GM21619 (cell line): ENCODE data around the gene HMCES.
"Not testable (repeated sequence)": the region's sequence is repeated elsewhere in the genome, so short reads cannot be mapped to it uniquely, and the experiment has no call there.

Experiments used
- ATAC-seq: cut with Tn5 transposase; IDR thresholded peaks from one replicate; pipeline ENCODE4 v1.9.1; 2021; ENCODE audit not compliant: unreplicated experiment

The HMCES gene

GRCh38 chr3:129345281-129345680 is 66.6 kb downstream of the HMCES start:
- no peak for ATAC-seq

GRCh38 chr3:129345971-129346370 is 67.3 kb downstream of the HMCES start:
- no peak for ATAC-seq

GRCh38 chr3:129346695-129347457 is 68.2 kb downstream of the HMCES start:
- no peak for ATAC-seq

GRCh38 chr3:129347458-129347845 is 68.8 kb downstream of the HMCES start:
- ATAC-seq, result no peak

- ATAC-seq, result no peak
Observed at GRCh38 chr3:129348734-129349133, 70.1 kb downstream of the HMCES start.

GRCh38 chr3:129349169-129349568 is 70.5 kb downstream of the HMCES start:
- not testable (repeated sequence) for ATAC-seq

GRCh38 chr3:129349791-129350190 is 71.1 kb downstream of the HMCES start:
- ATAC-seq, result no peak

GRCh38 chr3:129352045-129352444 is 73.4 kb downstream of the HMCES start:
- no peak for ATAC-seq

GRCh38 chr3:129352650-129353588 is 74.2 kb downstream of the HMCES start:
- no peak for ATAC-seq

GRCh38 chr3:129353589-129353941 is 74.9 kb downstream of the HMCES start:
- ATAC-seq, result no peak
